Upper lobe of left lung (tissue), 6 donors: ENCODE measurements around the gene FOLR1. TPM values are rescaled to one million over a fixed set of nuclear protein-coding genes. Genes with fewer than 3 reads are reported as not detected.

Experiments
- ATAC-seq, 2 donors: fragments of 200-7000 bp; cut with Tn5 transposase; one replicate each; pipeline ENCODE4 v1.9.1; 2022; ENCODE audit warnings: mild to moderate bottlenecking in 2 of 2, moderate library complexity in 2 of 2; ENCODE audit not compliant: low FRiP score in 2 of 2
- DNase-seq, 2 donors: peaks; one replicate each; pipeline ENCODE4 v3.0.0-alpha.2; 2019 to 2020
- H3K27ac ChIP-seq, 4 donors: fragments of 200-600 bp; sonication (generic); one replicate each; pipeline ENCODE4 v1.5.1; 2016 to 2019
- H3K27me3 ChIP-seq, 4 donors: fragments of 200-600 bp; sonication (generic); one replicate each; pipeline ENCODE4 v1.5.1; 2017 to 2019
- H3K36me3 ChIP-seq, 4 donors: fragments of 200-600 bp; sonication (generic); one replicate each; pipeline ENCODE4 v1.5.1; 2016 to 2019
- H3K4me1 ChIP-seq, 4 donors: fragments of 200-600 bp; sonication (generic); one replicate each; pipeline ENCODE4 v1.5.1; 2018 to 2019
- H3K4me3 ChIP-seq, 4 donors: fragments of 200-600 bp; sonication (generic); one replicate each; pipeline ENCODE4 v1.5.1; 2017 to 2019; ENCODE audit warnings: mild to moderate bottlenecking in 2 of 4, moderate library complexity in 1 of 4
- H3K9me3 ChIP-seq, 4 donors: fragments of 200-600 bp; sonication (generic); one replicate each; pipeline ENCODE4 v1.5.1; 2018 to 2019
- EP300 ChIP-seq, 4 donors: sonication (generic); formaldehyde crosslinking; IDR thresholded peaks; one replicate each; pipeline ENCODE4 v1.5.1; 2017; ENCODE audit warnings: antibody characterized with exemption in 4 of 4, control low read depth in 2 of 4
- POLR2A ChIP-seq, 4 donors: fragments of 450-650 bp; IDR thresholded peaks; one replicate each; pipeline ENCODE4 v1.5.1; 2016 to 2017; ENCODE audit warnings: antibody characterized with exemption in 4 of 4, mild to moderate bottlenecking in 2 of 4
- POLR2AphosphoS5 ChIP-seq, 2 donors: sonication (generic); formaldehyde crosslinking; IDR thresholded peaks; one replicate each; pipeline ENCODE4 v1.5.1; 2017; ENCODE audit warnings: antibody characterized with exemption in 2 of 2
- WGBS, 2 donors: methylation state at CpG; one replicate each; pipeline ENCODE4 v1.1.5; 2017 to 2018; 5-methylcytosine and 5-hydroxymethylcytosine counted together
- total RNA-seq, 6 donors: library from RNA; depleted of rRNA in 4 of 6; stranded (reverse); fragments of >200 nt in 4 of 6; gene quantifications; one replicate each; pipeline versions ENCODE4 v1.1.0 to v1.2.1, GENCODE V29; 2016 to 2021
- TF ChIP-seq, protein P1 (sequence below), 6 experiments: fragments of 450-650 bp in 4 of 6; fragments of 200-600 bp in 2 of 6; sonication (generic) in 2 of 6; IDR thresholded peaks; one replicate each; pipeline ENCODE4 v1.5.1; 2016 to 2019; ENCODE audit warnings: antibody characterized with exemption in 6 of 6
- donor health status: DM: no; HTN: no; CAD: no; lungs with moderate emphysema.
- donor health status: DM: no; HTN: yes; CAD: no; lungs with severe emphysema.

Gene FOLR1
- total RNA-seq, 6 donors from 2014 or later, result 132 to 523 (median 171) TPM

DNA sequence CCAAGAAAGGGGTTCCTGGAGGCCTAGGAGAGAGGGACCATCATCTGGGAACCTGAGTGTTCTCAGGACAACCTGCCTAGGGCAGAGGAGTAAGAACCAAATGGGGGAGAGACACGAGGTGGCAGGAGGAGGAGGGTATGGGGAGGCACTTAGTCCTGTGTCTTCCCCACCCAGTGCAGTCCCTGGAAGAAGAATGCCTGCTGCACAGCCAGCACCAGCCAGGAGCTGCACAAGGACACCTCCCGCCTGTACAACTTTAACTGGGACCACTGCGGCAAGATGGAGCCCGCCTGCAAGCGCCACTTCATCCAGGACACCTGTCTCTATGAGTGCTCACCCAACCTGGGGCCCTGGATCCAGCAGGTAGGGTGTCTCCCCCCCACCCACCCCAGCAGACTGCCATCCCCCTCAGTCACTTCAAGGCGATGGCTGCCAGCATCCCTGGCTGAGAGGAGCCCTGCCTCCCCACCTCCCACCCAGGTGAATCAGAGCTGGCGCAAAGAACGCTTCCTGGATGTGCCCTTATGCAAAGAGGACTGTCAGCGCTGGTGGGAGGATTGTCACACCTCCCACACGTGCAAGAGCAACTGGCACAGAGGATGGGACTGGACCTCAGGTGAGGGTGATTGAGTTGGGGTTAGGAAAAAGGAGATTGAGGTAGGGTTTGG, 28.9 kb downstream of the FOLR1 start:
- TF ChIP-seq EP300 (IDR thresholded peaks at IDR 0.05) (no peak), POLR2A (IDR thresholded peaks at IDR 0.05) (no peak), POLR2AphosphoS5 (IDR thresholded peaks at IDR 0.05) (no peak)
- TF ChIP-seq, protein P1, sequence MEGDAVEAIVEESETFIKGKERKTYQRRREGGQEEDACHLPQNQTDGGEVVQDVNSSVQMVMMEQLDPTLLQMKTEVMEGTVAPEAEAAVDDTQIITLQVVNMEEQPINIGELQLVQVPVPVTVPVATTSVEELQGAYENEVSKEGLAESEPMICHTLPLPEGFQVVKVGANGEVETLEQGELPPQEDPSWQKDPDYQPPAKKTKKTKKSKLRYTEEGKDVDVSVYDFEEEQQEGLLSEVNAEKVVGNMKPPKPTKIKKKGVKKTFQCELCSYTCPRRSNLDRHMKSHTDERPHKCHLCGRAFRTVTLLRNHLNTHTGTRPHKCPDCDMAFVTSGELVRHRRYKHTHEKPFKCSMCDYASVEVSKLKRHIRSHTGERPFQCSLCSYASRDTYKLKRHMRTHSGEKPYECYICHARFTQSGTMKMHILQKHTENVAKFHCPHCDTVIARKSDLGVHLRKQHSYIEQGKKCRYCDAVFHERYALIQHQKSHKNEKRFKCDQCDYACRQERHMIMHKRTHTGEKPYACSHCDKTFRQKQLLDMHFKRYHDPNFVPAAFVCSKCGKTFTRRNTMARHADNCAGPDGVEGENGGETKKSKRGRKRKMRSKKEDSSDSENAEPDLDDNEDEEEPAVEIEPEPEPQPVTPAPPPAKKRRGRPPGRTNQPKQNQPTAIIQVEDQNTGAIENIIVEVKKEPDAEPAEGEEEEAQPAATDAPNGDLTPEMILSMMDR (IDR thresholded peaks at IDR 0.05), result no peak
- ATAC-seq, result no peak
- DNase-seq, result no peak
- Histone ChIP-seq H3K36me3 (no peaks in the 10 kb centered on the region), H3K4me3 (no peak overlapping the region), H3K27me3 (no peaks in the 10 kb centered on the region), H3K4me1 (peaks cover 13 to 28% (median 24%) of the 10 kb centered on the region in 4 donors), H3K27ac (no peak overlapping the region), H3K9me3 (no peaks in the 10 kb centered on the region)
- 85 to 92% methylated on average over 8 to 10 of the region's 10 CpGs for WGBS, 2 donors

DNA sequence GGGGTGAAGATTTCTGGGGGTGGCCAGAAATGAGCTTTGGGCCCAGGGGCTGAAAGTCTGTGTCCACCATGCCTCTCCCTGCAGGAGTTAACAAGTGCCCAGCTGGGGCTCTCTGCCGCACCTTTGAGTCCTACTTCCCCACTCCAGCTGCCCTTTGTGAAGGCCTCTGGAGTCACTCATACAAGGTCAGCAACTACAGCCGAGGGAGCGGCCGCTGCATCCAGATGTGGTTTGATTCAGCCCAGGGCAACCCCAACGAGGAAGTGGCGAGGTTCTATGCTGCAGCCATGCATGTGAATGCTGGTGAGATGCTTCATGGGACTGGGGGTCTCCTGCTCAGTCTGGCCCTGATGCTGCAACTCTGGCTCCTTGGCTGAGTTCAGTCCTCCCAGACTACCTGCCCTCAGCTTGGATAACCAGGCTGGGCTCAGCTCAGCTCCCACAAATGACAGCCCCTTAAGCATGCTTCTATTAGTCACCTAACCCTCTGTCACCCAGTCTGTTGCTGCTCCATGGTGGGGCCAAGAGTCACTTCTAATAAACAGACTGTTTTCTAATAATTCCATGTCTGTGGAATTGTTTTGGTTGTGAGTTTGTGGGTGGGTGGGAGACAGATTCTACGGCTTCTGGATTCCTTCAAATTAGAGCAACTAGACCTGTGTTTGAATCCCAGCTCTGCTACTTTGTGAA, 29.6 kb downstream of the FOLR1 start:
- no peaks in the 10 kb centered on the region for H3K27me3 ChIP-seq
- no peak for ATAC-seq
- peaks cover 19 to 35% (median 26%) of the 10 kb centered on the region in 4 donors for H3K4me1 ChIP-seq
- DNase-seq, result peak in 1 of 2 donors; percentile 52
- H3K4me3 ChIP-seq, result no peak overlapping the region
- 66 to 84% methylated on average over 7 of the region's 7 CpGs for WGBS, 2 donors
- peak overlapping the region; percentile 96 to 98 (median 98) for H3K27ac ChIP-seq
- no peaks in the 10 kb centered on the region for H3K9me3 ChIP-seq
- no peak for TF ChIP-seq POLR2A (IDR thresholded peaks at IDR 0.05)
- no peak for TF ChIP-seq EP300 (IDR thresholded peaks at IDR 0.05)
- no peaks in the 10 kb centered on the region for H3K36me3 ChIP-seq

DNA sequence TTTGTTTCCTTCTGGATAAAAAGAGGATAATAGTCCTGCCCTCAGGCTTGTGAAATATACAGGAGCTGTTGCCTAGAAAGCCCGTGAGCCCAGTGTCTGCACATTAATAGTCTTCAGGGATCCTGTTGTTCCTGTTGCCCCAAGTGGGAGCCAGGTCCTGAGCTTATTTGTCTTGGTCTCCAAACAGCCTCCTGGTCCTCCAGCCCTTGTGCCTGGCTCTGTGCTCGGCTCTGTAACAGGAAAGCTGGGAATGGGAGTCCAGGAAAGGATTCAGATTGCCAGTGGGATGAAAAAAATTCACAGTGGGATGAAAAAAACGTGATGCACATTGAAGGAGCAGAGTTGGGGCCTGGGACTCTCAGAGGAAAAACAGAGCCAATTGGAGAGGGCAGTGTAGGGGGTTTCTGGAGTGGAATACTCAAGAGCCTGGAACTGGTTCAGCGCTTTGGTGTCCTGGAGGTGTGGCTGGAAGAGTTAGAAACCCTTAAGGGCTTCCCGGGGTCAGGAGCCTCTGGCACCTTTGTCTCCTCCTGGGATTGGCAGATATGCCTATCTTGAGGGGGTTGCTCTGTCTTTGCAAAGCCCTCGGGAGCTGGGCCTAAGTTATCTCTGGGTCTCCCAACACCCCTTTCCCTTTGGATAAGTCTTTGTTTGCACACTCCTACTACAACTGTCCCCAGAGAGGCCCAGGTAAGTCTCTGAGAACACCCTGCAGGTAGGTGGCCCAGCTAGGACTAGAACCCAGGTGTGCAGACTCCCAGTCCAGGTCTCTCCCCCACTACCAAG, 30.4 kb downstream of the FOLR1 start:
- no peak for DNase-seq
- WGBS, 2 donors, result 54 to 60% methylated on average over 6 of the region's 6 CpGs
- Histone ChIP-seq H3K27ac (peak overlapping the region; percentile 96 to 98 (median 98)), H3K9me3 (no peaks in the 10 kb centered on the region), H3K36me3 (peaks cover 0 to 6% (median 0%) of the 10 kb centered on the region in 4 donors), H3K4me1 (peaks cover 23 to 40% (median 27%) of the 10 kb centered on the region in 4 donors), H3K4me3 (peak overlapping the region; percentile 2 to 90 (median 86)), H3K27me3 (no peaks in the 10 kb centered on the region)
- no peak for TF ChIP-seq POLR2A (IDR thresholded peaks at IDR 0.05)
- no peak for TF ChIP-seq EP300 (IDR thresholded peaks at IDR 0.05)
- no peak for TF ChIP-seq POLR2AphosphoS5 (IDR thresholded peaks at IDR 0.05)
- TF ChIP-seq, protein P1 (IDR thresholded peaks at IDR 0.05), result no peak
- ATAC-seq, result no peak

DNA sequence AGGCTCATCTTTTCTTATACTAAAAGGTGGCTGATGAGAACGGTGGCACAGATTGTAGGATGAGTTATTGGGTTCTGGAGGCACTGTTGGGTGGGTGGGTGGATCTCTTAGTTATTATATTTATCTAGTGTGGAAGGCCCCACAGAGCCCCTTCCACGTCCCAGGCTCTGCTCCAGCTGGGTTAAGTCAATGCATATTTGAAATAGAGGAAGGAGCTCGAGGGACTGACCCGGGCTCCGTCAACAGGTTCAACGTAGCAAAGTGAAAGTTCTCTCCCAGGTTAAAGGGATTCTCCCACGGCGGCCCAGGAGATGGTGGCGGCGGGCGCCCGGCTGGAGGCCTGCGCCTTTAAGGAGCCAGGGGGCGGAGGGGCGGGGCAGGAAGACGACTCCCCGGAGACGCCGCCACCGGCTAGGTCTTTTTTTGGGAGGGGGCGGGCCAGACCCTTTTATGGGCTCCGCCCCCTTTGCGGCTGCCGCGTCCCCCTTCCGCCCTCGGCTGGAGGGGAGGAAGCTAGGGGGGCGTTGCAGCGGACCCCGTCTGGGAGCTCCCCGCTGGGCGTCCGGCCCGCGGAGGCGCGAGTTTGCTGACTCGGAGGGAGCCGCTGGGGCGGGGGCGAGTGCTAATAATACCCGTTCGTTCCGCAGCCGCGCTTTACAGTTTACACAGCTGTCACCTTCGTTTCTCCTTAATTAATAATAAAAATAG, 31.1 kb downstream of the FOLR1 start:
- 1 to 4% methylated on average over 15 to 32 of the region's 47 CpGs for WGBS, 2 donors
- Histone ChIP-seq H3K9me3 (no peaks in the 10 kb centered on the region), H3K4me3 (peak overlapping the region; percentile 63 to 90 (median 86)), H3K27ac (peak overlapping the region; percentile 96 to 98 (median 98)), H3K27me3 (no peaks in the 10 kb centered on the region), H3K36me3 (peaks cover 0 to 12% (median 4%) of the 10 kb centered on the region in 4 donors), H3K4me1 (peaks cover 23 to 40% (median 29%) of the 10 kb centered on the region in 4 donors)
- TF ChIP-seq POLR2A (IDR thresholded peaks at IDR 0.05) (peak in 2 of 4 donors; percentile 78 to 83), EP300 (IDR thresholded peaks at IDR 0.05) (no peak), POLR2AphosphoS5 (IDR thresholded peaks at IDR 0.05) (peak; percentile 72 to 89)
- TF ChIP-seq, protein P1 (IDR thresholded peaks at IDR 0.05), result peak in 4 of 6 experiments; percentile 28 to 57 (median 34)
- ATAC-seq, result peak; percentile 93 to 95
- DNase-seq, result peak; percentile 96 to 98
